ENCODE results near the gene PEX6.

GRCh38 chr6:42940493-42941045 lies 38.4 kb downstream of the PEX6 start:
- TF ChIP-seq CTCF (IDR thresholded peaks at IDR 0.05), result no peak
- no peak for TF ChIP-seq POLR2A (IDR thresholded peaks at IDR 0.05)
